ENCODE data around the gene KLK3. TPM values are rescaled to one million over a fixed set of nuclear protein-coding genes. Genes with fewer than 3 reads are reported as not detected.

Gene KLK3
- total RNA-seq, 2 donors from 2014 or later, result not detected

DNA sequence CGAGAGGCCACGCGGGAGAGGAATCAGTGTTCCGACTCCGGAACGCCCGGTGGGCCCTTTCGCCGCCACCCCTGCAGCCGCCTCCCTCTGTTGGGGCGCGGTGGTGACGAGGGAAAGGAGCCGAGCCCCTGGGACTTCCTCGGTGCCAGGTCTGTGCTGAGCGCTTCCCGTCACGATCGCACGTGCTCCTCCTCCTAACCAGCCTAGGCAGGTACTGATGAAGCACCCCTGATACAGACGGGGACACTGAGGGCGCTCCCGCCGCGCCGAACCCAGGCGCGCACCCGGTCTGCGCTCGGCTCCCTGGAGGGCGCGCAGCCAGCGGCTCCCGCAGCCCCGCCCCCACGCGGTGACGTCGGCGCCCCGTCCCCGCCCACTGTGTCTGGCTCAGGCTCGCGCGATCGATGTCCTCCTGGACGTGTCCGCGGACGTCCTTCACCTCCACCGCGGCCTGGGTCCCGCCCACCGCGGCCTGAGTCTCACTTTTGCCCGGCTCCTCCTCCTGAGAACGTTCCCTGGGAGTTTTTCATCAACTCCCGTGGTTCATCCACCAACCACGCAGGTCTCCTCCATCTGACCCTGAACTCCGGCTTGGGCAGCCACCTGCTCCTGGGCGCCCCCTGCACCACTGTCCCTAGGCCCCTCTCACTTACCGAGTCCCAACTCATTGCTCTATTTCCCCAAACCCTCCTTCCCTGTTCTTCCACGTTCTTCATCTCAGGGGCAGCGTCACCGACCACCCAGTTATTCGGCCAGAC is 18.8 kb upstream of the KLK3 start:
- Mint-ChIP-seq H3K36me3 (ENCODE audit: low read depth) (peaks cover 2% of the 10 kb centered on the region), H3K27ac (peak overlapping the region; percentile 32), H3K4me3 (peak overlapping the region; percentile 92), H3K27me3 (peaks cover 49% of the 10 kb centered on the region), H3K4me1 (peaks cover 8% of the 10 kb centered on the region)
- H3K9me3 ChIP-seq (ENCODE audit: control insufficient read depth, low read length, poor library complexity, severe bottlenecking), result no peaks in the 10 kb centered on the region
- DNase-seq (peak; percentile 42 to 52 (median 48)), ATAC-seq (peak; percentile 92)

DNA sequence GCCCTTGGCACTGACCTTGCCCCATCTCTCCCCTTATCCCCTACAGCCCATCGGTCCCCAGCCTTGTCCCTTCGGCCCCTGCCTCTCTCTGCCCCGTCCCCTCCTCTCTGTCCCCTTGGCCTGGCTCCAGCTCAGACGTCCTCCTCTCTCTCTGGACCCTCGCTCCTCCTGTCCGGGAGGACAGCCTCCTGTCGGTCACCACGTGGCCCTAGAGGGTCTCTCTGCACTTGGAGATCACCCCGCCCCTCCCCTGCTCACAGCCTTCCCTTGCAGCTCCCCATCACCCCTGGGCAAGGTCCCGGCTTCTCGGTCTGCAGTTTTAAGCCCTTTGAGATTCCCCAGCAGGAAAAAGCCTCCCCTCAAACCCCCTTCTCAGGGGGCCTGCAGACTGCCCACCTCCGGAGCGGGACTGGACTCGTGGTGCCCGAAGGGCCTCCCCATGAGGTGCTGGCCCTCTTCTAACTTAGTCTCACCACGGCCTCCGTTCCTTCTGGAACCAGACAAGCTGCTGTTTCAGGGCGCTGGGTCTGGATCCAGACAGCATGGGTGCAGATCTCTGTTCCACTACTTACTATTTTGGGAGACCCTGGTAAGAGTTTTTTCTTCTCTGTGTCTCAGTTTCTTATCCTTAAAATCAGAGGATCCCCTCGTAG is 18.0 kb upstream of the KLK3 start:
- H3K4me3 Mint-ChIP-seq, result peak overlapping the region; percentile 92
- peaks cover 42% of the 10 kb centered on the region for H3K27me3 Mint-ChIP-seq
- H3K4me1 Mint-ChIP-seq, result peaks cover 6% of the 10 kb centered on the region
- H3K27ac Mint-ChIP-seq, result peak overlapping the region; percentile 14
- DNase-seq (no peak), ATAC-seq (no peak)
- H3K36me3 Mint-ChIP-seq (ENCODE audit: low read depth), result peaks cover 2% of the 10 kb centered on the region
- no peaks in the 10 kb centered on the region for H3K9me3 ChIP-seq (ENCODE audit: control insufficient read depth, low read length, poor library complexity, severe bottlenecking)

DNA sequence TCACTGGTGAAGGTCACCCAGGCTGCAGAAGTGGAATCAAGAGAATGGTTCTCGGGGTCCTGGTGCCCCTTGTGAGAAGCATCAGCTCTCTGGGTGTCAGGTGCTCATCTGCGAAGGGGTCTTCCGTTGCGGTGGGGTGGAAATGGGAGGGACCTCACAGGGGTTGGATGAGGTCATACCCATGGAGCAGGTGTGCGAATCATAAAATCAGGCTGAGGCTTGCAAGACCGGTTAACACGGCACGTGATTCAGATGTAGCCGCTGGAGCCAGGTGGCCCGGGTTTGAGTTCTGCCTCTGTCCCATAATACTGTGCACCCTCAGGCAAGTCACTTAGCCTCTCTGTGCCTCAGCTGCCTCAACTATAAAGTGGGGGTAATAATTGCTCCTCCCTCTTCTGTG is 17.4 kb upstream of the KLK3 start:
- no peaks in the 10 kb centered on the region for H3K9me3 ChIP-seq (ENCODE audit: control insufficient read depth, low read length, poor library complexity, severe bottlenecking)
- H3K36me3 Mint-ChIP-seq (ENCODE audit: low read depth), result peaks cover 2% of the 10 kb centered on the region
- ATAC-seq (no peak), DNase-seq (no peak)
- peak overlapping the region; percentile 92 for H3K4me3 Mint-ChIP-seq
- H3K27ac Mint-ChIP-seq, result no peak overlapping the region
- H3K27me3 Mint-ChIP-seq, result peaks cover 38% of the 10 kb centered on the region
- peaks cover 6% of the 10 kb centered on the region for H3K4me1 Mint-ChIP-seq

DNA sequence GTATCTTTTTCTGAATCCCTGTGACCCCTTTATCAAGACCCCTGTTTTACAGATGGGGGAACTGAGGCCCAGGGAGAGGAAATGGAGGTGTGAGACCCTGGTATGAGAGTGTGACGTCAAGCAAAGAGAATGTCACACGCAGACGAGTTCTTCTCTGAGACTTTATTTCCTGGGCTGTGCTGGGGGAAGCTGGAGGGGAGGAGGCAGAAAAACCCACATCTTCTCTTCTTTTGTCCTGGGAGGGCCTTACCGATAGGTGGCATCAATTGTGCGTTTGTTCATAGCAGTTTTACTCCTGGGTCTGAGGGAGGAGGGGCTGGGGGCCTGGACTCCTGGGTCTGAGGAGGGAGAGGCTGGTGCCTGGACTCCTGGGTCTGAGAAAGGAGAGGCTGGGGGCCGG is 16.5 kb upstream of the KLK3 start:
- ATAC-seq (no peak), DNase-seq (no peak)
- peaks cover 30% of the 10 kb centered on the region for H3K27me3 Mint-ChIP-seq
- H3K4me1 Mint-ChIP-seq, result peaks cover 6% of the 10 kb centered on the region
- peaks cover 2% of the 10 kb centered on the region for H3K36me3 Mint-ChIP-seq (ENCODE audit: low read depth)
- no peak overlapping the region for H3K27ac Mint-ChIP-seq
- H3K9me3 ChIP-seq (ENCODE audit: control insufficient read depth, low read length, poor library complexity, severe bottlenecking), result no peaks in the 10 kb centered on the region
- H3K4me3 Mint-ChIP-seq, result no peak overlapping the region

DNA sequence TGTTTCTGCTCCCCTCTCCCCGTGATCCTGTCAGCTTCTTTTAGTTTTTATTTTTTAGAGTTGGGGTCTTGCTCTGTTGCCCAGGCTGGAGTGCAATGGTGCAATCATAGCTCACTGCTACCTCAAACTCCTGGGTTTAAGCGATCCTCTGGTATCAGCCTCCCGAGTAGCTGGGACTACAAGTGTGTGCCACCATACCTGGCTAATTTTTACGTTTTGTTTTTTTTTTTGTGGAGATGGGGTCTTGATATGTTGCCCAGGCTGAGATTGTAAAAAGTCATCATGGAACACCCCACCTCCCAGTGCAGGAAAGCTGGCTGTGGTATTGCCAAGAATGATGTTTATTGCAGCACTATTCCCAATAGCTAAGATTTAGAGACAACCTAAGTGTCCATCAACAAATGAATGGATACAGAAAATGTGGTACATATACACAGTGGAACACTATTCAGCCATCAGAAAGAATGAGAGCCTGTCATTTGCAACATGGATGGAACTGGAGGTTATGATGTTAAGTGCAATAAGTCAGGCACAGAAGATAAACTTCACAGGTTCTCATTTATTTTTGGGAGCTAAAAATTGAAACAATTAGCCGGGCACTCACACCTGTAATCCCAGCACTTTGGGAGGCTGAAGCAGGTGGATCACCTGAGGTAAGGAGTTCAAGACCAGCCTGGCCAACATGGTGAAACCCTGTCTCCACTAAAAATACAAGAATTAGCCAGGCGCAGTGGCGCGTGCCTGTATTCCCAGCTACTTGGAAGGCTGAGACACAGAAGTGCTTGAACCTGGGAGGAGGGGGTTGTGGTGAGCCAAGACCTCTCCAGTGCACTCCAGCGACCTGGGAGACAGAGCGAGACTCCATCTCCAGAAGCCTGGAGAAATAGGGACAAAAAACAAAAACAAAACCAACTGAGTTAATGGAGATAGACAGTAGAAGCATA is 14.7 kb upstream of the KLK3 start:
- H3K9me3 ChIP-seq (ENCODE audit: control insufficient read depth, low read length, poor library complexity, severe bottlenecking), result no peaks in the 10 kb centered on the region
- H3K27ac Mint-ChIP-seq, result peak overlapping the region; percentile 55
- H3K36me3 Mint-ChIP-seq (ENCODE audit: low read depth), result peaks cover 2% of the 10 kb centered on the region
- no peak for ATAC-seq
- peaks cover 26% of the 10 kb centered on the region for H3K27me3 Mint-ChIP-seq
- peaks cover 6% of the 10 kb centered on the region for H3K4me1 Mint-ChIP-seq
- peak overlapping the region; percentile 25 for H3K4me3 Mint-ChIP-seq
- DNase-seq, result no peak

DNA sequence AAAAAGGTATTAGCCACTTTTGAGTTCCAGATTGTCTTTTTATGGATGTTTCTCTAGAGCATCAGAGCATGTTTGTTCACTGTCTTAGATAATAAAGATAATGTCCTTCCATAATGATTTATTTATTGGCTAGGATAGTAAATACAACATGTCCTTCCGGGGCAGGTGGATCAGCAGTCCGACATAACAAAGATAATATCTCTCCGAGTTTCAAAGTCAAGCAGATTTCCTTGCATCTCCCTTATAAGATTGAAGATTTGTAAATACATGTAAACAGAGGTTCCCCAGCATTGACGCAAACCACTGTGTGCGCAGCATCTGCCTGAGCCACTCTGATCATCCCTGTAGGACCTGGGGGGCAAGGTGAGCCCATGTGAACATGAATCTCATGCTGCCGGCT is 12.6 kb upstream of the KLK3 start:
- no peaks in the 10 kb centered on the region for H3K9me3 ChIP-seq (ENCODE audit: control insufficient read depth, low read length, poor library complexity, severe bottlenecking)
- no peak for ATAC-seq
- no peak for DNase-seq
- Mint-ChIP-seq H3K4me3 (no peak overlapping the region), H3K27me3 (peaks cover 14% of the 10 kb centered on the region), H3K36me3 (ENCODE audit: low read depth) (peaks cover 2% of the 10 kb centered on the region), H3K4me1 (no peaks in the 10 kb centered on the region), H3K27ac (no peak overlapping the region)

DNA sequence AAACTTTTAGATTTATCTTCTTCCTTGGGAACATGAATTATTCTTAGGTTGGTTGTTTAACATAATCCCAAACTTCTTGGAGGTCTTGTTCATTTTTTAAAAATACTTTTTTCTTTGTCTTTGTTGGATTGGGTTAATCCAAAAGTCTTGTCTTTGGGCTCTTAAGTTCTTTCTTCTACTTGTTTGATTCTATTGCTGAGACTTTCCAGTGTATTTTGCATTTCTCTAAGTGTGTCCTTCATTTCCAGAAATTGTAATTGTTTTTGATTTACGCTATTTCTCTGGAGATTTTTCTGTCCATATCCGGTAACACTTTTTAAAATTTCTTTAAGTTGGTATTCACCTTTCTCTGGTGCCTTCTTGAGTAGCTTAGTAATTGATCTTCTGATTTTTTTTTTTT is 11.5 kb upstream of the KLK3 start:
- Mint-ChIP-seq H3K4me3 (no peak overlapping the region), H3K27ac (no peak overlapping the region), H3K4me1 (no peaks in the 10 kb centered on the region), H3K36me3 (ENCODE audit: low read depth) (peaks cover 2% of the 10 kb centered on the region), H3K27me3 (peaks cover 7% of the 10 kb centered on the region)
- DNase-seq, result no peak
- ATAC-seq, result no peak
- no peaks in the 10 kb centered on the region for H3K9me3 ChIP-seq (ENCODE audit: control insufficient read depth, low read length, poor library complexity, severe bottlenecking)

DNA sequence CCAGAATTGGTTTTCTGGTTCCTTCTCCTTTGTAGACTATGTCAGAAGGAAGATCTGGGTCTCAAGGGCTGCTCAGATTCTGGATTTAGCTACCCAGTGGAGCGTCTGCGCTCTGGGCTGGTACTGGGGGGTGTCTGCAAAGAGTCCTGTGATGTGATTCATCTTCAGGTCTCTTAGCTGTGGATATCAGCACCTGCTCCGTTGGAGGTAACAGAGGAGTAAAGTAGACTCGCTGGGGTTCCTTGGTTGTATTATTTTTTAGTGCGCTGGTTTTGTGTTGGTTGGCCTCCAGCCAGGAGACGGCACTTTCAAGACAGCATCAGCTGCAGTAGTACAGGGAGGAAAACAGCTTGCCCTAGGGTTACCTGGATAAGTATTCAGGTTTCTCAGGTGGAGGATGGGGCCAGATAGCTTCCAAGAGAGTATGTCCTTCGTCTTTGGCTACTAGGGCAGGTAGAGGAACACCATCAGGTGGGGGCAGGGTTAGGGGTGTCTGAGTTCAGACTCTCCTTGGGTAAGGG is 11.0 kb upstream of the KLK3 start:
- H3K27me3 Mint-ChIP-seq, result peaks cover 10% of the 10 kb centered on the region
- H3K27ac Mint-ChIP-seq, result no peak overlapping the region
- H3K4me3 Mint-ChIP-seq, result no peak overlapping the region
- H3K36me3 Mint-ChIP-seq (ENCODE audit: low read depth), result peaks cover 2% of the 10 kb centered on the region
- no peaks in the 10 kb centered on the region for H3K9me3 ChIP-seq (ENCODE audit: control insufficient read depth, low read length, poor library complexity, severe bottlenecking)
- DNase-seq, result no peak
- no peaks in the 10 kb centered on the region for H3K4me1 Mint-ChIP-seq
- no peak for ATAC-seq

DNA sequence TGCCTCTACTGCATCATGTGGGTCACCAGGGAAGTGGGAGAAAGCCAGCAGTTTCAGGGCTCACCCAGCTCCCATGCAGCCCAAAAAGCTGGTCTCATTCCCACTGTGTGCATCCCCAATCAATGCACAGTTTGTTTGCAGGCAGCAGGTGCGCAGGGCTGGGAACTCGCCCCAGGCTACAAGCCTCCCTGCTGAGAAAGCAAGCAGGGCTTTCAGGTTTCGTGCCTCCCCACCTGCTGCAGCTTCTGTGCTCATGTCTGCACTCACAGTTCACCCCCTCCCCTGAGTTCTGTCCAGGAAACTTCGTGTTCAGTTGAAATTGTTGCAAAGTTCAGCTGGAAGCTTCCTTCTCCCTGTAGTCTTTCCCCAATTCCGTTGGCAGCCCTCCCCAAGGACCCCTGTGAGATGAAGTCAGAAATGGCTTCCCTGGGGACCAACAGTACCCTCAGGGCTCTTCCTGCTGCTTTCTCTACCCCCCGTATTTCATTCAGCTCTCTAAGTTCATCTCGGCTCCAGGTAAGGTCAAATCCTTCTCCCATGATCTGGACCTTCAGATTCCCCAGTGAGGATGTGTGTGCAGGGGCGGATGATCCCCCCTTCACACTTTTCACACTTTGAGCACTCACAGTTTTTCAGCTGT is 10.3 kb upstream of the KLK3 start:
- peaks cover 2% of the 10 kb centered on the region for H3K36me3 Mint-ChIP-seq (ENCODE audit: low read depth)
- DNase-seq (no peak), ATAC-seq (no peak)
- H3K27me3 Mint-ChIP-seq, result peaks cover 16% of the 10 kb centered on the region
- no peaks in the 10 kb centered on the region for H3K9me3 ChIP-seq (ENCODE audit: control insufficient read depth, low read length, poor library complexity, severe bottlenecking)
- H3K27ac Mint-ChIP-seq, result no peak overlapping the region
- no peak overlapping the region for H3K4me3 Mint-ChIP-seq
- H3K4me1 Mint-ChIP-seq, result no peaks in the 10 kb centered on the region

DNA sequence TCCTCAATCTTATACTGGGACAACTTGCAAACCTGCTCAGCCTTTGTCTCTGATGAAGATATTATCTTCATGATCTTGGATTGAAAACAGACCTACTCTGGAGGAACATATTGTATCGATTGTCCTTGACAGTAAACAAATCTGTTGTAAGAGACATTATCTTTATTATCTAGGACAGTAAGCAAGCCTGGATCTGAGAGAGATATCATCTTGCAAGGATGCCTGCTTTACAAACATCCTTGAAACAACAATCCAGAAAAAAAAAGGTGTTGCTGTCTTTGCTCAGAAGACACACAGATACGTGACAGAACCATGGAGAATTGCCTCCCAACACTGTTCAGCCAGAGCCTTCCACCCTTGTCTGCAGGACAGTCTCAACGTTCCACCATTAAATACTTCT is 4.0 kb upstream of the KLK3 start:
- H3K27me3 Mint-ChIP-seq, result peaks cover 64% of the 10 kb centered on the region
- ATAC-seq, result no peak
- peaks cover 10% of the 10 kb centered on the region for H3K36me3 Mint-ChIP-seq (ENCODE audit: low read depth)
- no peak overlapping the region for H3K27ac Mint-ChIP-seq
- H3K9me3 ChIP-seq (ENCODE audit: control insufficient read depth, low read length, poor library complexity, severe bottlenecking), result no peaks in the 10 kb centered on the region
- DNase-seq, result no peak
- peaks cover 2% of the 10 kb centered on the region for H3K4me1 Mint-ChIP-seq
- no peak overlapping the region for H3K4me3 Mint-ChIP-seq

DNA sequence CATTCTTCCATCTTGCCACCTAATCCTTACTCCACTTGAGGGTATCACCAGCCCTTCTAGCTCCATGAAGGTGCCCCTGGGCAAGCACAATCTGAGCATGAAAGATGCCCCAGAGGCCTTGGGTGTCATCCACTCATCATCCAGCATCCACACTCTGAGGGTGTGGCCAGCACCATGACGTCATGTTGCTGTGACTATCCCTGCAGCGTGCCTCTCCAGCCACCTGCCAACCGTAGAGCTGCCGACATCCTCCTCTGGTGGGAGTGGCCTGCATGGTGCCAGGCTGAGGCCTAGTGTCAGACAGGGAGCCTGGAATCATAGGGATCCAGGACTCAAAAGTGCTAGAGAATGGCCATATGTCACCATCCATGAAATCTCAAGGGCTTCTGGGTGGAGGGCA is 3.1 kb upstream of the KLK3 start:
- Mint-ChIP-seq H3K4me3 (no peak overlapping the region), H3K4me1 (peaks cover 2% of the 10 kb centered on the region), H3K36me3 (ENCODE audit: low read depth) (peaks cover 13% of the 10 kb centered on the region), H3K27ac (no peak overlapping the region), H3K27me3 (peaks cover 73% of the 10 kb centered on the region)
- DNase-seq (no peak), ATAC-seq (no peak)
- H3K9me3 ChIP-seq (ENCODE audit: control insufficient read depth, low read length, poor library complexity, severe bottlenecking), result no peaks in the 10 kb centered on the region

DNA sequence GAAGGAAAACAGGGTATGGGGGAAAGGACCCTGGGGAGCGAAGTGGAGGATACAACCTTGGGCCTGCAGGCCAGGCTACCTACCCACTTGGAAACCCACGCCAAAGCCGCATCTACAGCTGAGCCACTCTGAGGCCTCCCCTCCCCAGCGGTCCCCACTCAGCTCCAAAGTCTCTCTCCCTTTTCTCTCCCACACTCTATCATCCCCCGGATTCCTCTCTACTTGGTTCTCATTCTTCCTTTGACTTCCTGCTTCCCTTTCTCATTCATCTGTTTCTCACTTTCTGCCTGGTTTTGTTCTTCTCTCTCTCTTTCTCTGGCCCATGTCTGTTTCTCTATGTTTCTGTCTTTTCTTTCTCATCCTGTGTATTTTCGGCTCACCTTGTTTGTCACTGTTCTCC is 2.7 kb downstream of the KLK3 start:
- Mint-ChIP-seq H3K36me3 (ENCODE audit: low read depth) (peaks cover 19% of the 10 kb centered on the region), H3K27ac (no peak overlapping the region), H3K4me1 (peaks cover 6% of the 10 kb centered on the region), H3K4me3 (no peak overlapping the region), H3K27me3 (peaks cover 82% of the 10 kb centered on the region)
- DNase-seq, result no peak
- H3K9me3 ChIP-seq (ENCODE audit: control insufficient read depth, low read length, poor library complexity, severe bottlenecking), result no peaks in the 10 kb centered on the region
- no peak for ATAC-seq

DNA sequence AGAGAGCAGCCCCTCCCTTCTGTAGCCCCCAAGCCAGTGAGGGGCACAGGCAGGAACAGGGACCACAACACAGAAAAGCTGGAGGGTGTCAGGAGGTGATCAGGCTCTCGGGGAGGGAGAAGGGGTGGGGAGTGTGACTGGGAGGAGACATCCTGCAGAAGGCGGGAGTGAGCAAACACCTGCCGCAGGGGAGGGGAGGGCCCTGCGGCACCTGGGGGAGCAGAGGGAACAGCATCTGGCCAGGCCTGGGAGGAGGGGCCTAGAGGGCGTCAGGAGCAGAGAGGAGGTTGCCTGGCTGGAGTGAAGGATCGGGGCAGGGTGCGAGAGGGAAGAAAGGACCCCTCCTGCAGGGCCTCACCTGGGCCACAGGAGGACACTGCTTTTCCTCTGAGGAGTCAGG is 4.2 kb downstream of the KLK3 start:
- DNase-seq, result no peak
- no peak overlapping the region for H3K4me3 Mint-ChIP-seq
- H3K9me3 ChIP-seq (ENCODE audit: control insufficient read depth, low read length, poor library complexity, severe bottlenecking), result no peaks in the 10 kb centered on the region
- peaks cover 18% of the 10 kb centered on the region for H3K36me3 Mint-ChIP-seq (ENCODE audit: low read depth)
- ATAC-seq, result no peak
- peaks cover 82% of the 10 kb centered on the region for H3K27me3 Mint-ChIP-seq
- H3K27ac Mint-ChIP-seq, result no peak overlapping the region
- H3K4me1 Mint-ChIP-seq, result peaks cover 6% of the 10 kb centered on the region
